ENCODE measurements around the gene GOLT1A. TPM values are rescaled to one million over a fixed set of nuclear protein-coding genes. Genes with fewer than 3 reads are reported as not detected.
A peak's percentile ranks its signal among the peaks of the same experiment; 100 is the strongest.

GOLT1A gene
- total RNA-seq, 4 donors from 2014 or later, result 1.1 TPM; not detected in 3

DNA sequence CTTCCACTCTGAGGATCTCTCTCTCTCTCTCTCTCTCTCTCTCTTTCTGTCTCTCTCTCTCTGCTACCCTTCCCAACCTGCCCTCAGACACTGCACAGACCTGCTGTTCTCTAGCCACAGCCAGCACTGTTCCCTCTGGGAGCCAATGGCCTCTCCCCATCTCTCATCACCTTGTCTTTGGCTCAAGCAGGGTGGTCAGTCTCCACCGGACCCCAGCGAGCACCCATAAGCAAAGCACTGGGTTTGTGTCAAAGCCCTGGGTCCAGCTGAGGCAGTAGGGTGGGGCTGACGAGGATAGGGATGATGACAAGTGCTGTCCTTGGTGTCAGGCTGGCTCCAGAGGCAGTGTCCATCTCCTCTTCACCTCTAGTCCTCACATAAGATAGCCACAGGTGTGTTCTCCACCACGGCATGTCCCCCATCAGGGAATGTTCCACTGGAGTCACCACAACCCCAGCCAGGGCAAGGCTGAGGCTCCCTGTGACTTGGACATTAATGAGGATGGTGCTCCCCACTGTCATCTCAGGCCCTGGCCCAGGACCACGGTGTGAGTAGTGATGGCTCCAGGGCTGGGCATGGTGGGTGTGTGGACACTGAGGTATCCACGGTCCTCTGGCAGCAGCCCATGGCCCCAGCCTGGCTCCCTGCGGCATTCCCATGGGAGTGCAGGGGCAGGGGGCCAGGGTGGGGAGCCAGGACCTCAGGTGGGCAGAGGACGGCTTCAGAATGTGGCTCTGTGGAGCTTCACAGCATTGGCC is 8.4 kb upstream of the GOLT1A start:
- Histone ChIP-seq H3K4me1 (no peaks in the 10 kb centered on the region), H3K27me3 (peaks cover 16% of the 10 kb centered on the region), H3K9me3 (no peaks in the 10 kb centered on the region), H3K36me3 (no peaks in the 10 kb centered on the region), H3K4me3 (no peak overlapping the region), H3K27ac (no peak overlapping the region)
- TF ChIP-seq EP300 (IDR thresholded peaks at IDR 0.05) (no peak), POLR2AphosphoS5 (IDR thresholded peaks at IDR 0.05) (no peak), POLR2A (IDR thresholded peaks at IDR 0.05) (no peak)
- TF ChIP-seq, protein P1, sequence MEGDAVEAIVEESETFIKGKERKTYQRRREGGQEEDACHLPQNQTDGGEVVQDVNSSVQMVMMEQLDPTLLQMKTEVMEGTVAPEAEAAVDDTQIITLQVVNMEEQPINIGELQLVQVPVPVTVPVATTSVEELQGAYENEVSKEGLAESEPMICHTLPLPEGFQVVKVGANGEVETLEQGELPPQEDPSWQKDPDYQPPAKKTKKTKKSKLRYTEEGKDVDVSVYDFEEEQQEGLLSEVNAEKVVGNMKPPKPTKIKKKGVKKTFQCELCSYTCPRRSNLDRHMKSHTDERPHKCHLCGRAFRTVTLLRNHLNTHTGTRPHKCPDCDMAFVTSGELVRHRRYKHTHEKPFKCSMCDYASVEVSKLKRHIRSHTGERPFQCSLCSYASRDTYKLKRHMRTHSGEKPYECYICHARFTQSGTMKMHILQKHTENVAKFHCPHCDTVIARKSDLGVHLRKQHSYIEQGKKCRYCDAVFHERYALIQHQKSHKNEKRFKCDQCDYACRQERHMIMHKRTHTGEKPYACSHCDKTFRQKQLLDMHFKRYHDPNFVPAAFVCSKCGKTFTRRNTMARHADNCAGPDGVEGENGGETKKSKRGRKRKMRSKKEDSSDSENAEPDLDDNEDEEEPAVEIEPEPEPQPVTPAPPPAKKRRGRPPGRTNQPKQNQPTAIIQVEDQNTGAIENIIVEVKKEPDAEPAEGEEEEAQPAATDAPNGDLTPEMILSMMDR (IDR thresholded peaks at IDR 0.05), result no peak
- 50% methylated on average over 1 of the region's 8 CpGs; no CpG with 5 or more reads in 1 of the 2 donors for WGBS, 2 donors (ENCODE audit: low coverage in 1 of 2)
- no peak for ATAC-seq

DNA sequence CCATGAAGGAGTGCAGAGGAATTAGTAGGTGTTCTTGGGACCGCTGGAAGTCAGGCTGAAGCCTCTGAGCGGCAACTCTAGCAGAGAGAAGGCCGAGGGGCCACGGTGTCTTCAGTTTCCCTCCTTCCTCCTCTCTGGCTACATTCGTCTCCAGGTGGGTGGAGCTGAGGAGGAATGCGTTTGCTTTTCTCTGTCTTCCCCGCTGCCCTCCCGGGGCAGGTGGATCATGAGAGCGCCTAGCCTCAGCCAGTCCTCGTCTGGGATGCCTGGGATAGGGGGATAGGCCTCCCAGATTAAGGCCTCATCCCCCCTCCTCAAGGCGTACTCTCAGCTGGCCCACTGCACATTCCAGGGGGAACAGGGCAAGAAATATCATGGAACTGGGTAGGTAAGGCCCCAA is 7.5 kb upstream of the GOLT1A start:
- no peaks in the 10 kb centered on the region for H3K4me1 ChIP-seq
- H3K27me3 ChIP-seq, result peaks cover 25% of the 10 kb centered on the region
- H3K9me3 ChIP-seq, result no peaks in the 10 kb centered on the region
- no peaks in the 10 kb centered on the region for H3K36me3 ChIP-seq
- H3K27ac ChIP-seq, result no peak overlapping the region
- ATAC-seq, result no peak
- 64 to 94% methylated on average over 4 to 5 of the region's 11 CpGs for WGBS, 2 donors (ENCODE audit: low coverage in 1 of 2)
- TF ChIP-seq POLR2A (IDR thresholded peaks at IDR 0.05), result no peak
- no peak for TF ChIP-seq EP300 (IDR thresholded peaks at IDR 0.05)
- TF ChIP-seq, protein P1 (IDR thresholded peaks at IDR 0.05), result no peak
- no peak for TF ChIP-seq POLR2AphosphoS5 (IDR thresholded peaks at IDR 0.05)
- H3K4me3 ChIP-seq, result no peak overlapping the region

DNA sequence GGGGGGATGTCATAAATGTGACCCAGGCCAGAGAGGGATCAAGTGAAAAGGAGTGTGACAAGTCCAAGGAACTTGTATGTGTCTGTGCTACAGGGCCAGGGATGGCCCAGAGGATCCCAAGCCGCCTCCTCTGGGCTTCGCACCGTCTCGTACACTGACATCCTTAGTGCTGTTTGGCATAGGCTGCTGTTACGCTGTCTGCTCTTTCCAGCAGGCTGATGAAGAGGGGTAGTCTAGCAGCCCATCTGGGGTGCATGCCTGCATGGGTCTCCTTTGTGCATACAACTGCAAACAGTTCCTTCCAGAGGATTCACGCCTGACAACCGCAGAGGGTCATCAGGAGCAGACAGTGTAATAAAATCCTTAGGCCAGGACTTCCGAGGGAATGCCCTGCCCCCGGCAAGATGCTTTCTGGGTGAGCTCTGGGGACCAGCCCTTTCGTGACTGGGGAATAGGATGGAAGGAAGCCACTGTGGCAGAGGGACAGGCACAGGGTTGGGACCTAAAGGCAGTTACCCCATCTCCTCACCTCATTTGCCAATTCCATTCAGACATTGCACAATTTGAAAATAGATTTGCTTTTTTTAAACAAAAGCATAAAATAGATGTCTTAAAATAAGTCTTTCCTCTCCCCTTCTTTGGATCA is 6.3 kb upstream of the GOLT1A start:
- ATAC-seq, result peak; percentile 39
- TF ChIP-seq POLR2AphosphoS5 (IDR thresholded peaks at IDR 0.05) (no peak), POLR2A (IDR thresholded peaks at IDR 0.05) (no peak), EP300 (IDR thresholded peaks at IDR 0.05) (no peak)
- TF ChIP-seq, protein P1 (IDR thresholded peaks at IDR 0.05), result no peak
- 51 to 79% methylated on average over 3 to 4 of the region's 10 CpGs for WGBS, 2 donors (ENCODE audit: low coverage in 1 of 2)
- Histone ChIP-seq H3K27me3 (peaks cover 27% of the 10 kb centered on the region), H3K27ac (no peak overlapping the region), H3K36me3 (no peaks in the 10 kb centered on the region), H3K4me3 (no peak overlapping the region), H3K9me3 (no peaks in the 10 kb centered on the region), H3K4me1 (no peaks in the 10 kb centered on the region)

DNA sequence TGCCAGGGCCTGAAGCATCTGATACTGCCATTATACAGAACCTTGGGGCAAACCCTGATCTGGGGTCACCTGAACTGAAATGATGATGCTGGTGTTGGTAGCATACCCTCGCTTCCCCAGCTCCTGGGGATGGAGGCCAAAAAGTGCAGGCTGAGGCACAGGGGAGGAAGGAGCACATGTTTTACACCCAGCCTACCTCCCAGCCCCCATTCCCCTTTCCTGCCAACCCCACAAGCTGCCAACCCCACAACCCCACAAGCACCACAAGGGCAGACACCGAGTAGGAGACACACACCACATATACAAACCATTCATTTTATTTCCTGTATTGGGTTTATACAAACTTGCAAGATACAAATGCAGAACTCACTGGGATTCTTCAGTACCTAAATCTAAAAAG is 4.8 kb upstream of the GOLT1A start:
- Histone ChIP-seq H3K4me1 (peaks cover 0 to 10% (median 5%) of the 10 kb centered on the region in 3 donors), H3K9me3 (no peaks in the 10 kb centered on the region), H3K4me3 (no peak overlapping the region), H3K27me3 (peaks cover 41% of the 10 kb centered on the region), H3K27ac (no peak overlapping the region), H3K36me3 (no peaks in the 10 kb centered on the region)
- no peak for ATAC-seq
- TF ChIP-seq, protein P1 (IDR thresholded peaks at IDR 0.05), result no peak
- 31% methylated on average over 2 of the region's 2 CpGs; no CpG with 5 or more reads in 1 of the 2 donors for WGBS, 2 donors (ENCODE audit: low coverage in 1 of 2)

DNA sequence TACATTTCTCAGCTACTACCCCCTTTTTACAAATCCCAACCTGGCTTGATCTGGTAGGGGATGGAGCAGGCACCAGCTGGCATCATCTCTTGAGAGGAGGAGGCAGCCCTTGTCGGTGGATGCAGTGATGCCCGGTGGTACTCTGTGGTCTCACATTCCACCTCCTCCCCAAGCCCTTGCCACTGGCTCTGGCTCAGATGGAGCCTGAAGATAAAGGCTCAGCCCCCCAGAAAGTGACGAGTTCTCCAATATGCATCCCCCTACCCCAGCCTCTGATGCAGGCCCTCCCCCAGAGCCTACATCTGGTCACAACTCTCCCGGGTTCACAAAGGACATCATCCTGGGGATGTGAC is 3.8 kb upstream of the GOLT1A start:
- H3K9me3 ChIP-seq, result no peaks in the 10 kb centered on the region
- TF ChIP-seq POLR2A (IDR thresholded peaks at IDR 0.05), result no peak
- no peak for TF ChIP-seq EP300 (IDR thresholded peaks at IDR 0.05)
- TF ChIP-seq, protein P1 (IDR thresholded peaks at IDR 0.05), result no peak
- no peak for TF ChIP-seq POLR2AphosphoS5 (IDR thresholded peaks at IDR 0.05)
- H3K36me3 ChIP-seq, result no peaks in the 10 kb centered on the region
- 64% methylated on average over 2 to 3 of the region's 4 CpGs for WGBS, 2 donors (ENCODE audit: low coverage in 1 of 2)
- no peak overlapping the region for H3K4me3 ChIP-seq
- peaks cover 45% of the 10 kb centered on the region for H3K27me3 ChIP-seq
- ATAC-seq, result no peak
- H3K27ac ChIP-seq, result no peak overlapping the region
- peaks cover 0 to 14% (median 5%) of the 10 kb centered on the region in 3 donors for H3K4me1 ChIP-seq
